CD8-positive, alpha-beta memory T cell (primary cell): ENCODE results near the gene ATXN1. TPM values are rescaled to one million over a fixed set of nuclear protein-coding genes. Genes with fewer than 3 reads are reported as not detected.
A peak's percentile ranks its signal among the peaks of the same experiment; 100 is the strongest.

Experiments
- CTCF ChIA-PET: fragments of 350-600 bp; sonication (Branson Sonifier 250); formaldehyde crosslinking; loops from one replicate; lab custom pipeline; 2021; ENCODE audit warnings: antibody characterized with exemption; lab: Charles Lee
- POLR2A ChIA-PET: fragments of 350-600 bp; sonication (Branson Sonifier 250); formaldehyde crosslinking; loops from one replicate; lab custom pipeline; 2021; ENCODE audit warnings: antibody characterized with exemption; lab: Charles Lee
- DNase-seq, 5 donors: peaks; one replicate each; pipeline versions ENCODE4 v3.0.0 to v3.0.0-alpha.2; 2020 to 2022; ENCODE audit warnings: mixed read lengths in 1 of 5
- H3K27ac ChIP-seq: one replicate; pipeline ENCODE4 v1.7.0; 2013; ENCODE audit warnings: low read depth, mild to moderate bottlenecking, low read length, moderate library complexity
- H3K27me3 ChIP-seq: 2 replicates; pipeline ENCODE4 v1.7.0; 2013; ENCODE audit warnings: low read length, mild to moderate bottlenecking; ENCODE audit not compliant: insufficient read depth, poor library complexity, severe bottlenecking
- H3K36me3 ChIP-seq: 2 replicates; pipeline ENCODE4 v1.7.0; 2013; ENCODE audit warnings: mild to moderate bottlenecking, low read length, moderate library complexity; ENCODE audit not compliant: insufficient read depth
- H3K4me1 ChIP-seq: 2 replicates; pipeline ENCODE4 v1.7.0; 2013; ENCODE audit warnings: mild to moderate bottlenecking, low read length, moderate library complexity; ENCODE audit not compliant: insufficient read depth
- H3K4me3 ChIP-seq: 2 replicates; pipeline ENCODE4 v1.7.0; 2013; ENCODE audit warnings: mild to moderate bottlenecking, low read length
- H3K9me3 ChIP-seq: 2 replicates; pipeline ENCODE4 v1.7.0; 2013; ENCODE audit warnings: mild to moderate bottlenecking, low read length
- H3K27ac Mint-ChIP-seq, 8 donors: one replicate each; pipeline ENCODE4 v1.8.0; 2020 to 2021; ENCODE audit warnings: mixed read lengths in 8 of 8, mild to moderate bottlenecking in 6 of 8, inconsistent platforms in 3 of 8, moderate library complexity in 3 of 8
- H3K27me3 Mint-ChIP-seq, 2 donors: one replicate each; pipeline ENCODE4 v1.8.0; 2020 to 2021; ENCODE audit warnings: mixed read lengths in 2 of 2, mild to moderate bottlenecking in 1 of 2, moderate library complexity in 1 of 2
- H3K36me3 Mint-ChIP-seq, 3 donors: one replicate each; pipeline ENCODE4 v1.8.0; 2020 to 2021; ENCODE audit warnings: mixed read lengths in 3 of 3, inconsistent platforms in 1 of 3, mild to moderate bottlenecking in 1 of 3
- H3K4me1 Mint-ChIP-seq, 3 donors: one replicate each; pipeline ENCODE4 v1.8.0; 2020 to 2021; ENCODE audit warnings: mixed read lengths in 3 of 3, inconsistent platforms in 1 of 3, mild to moderate bottlenecking in 1 of 3
- H3K4me3 Mint-ChIP-seq, 7 donors: one replicate each; pipeline ENCODE4 v1.8.0; 2020 to 2021; ENCODE audit warnings: mixed read lengths in 7 of 7, mild to moderate bottlenecking in 6 of 7, moderate library complexity in 4 of 7, inconsistent platforms in 2 of 7
- H3K9me3 Mint-ChIP-seq, 5 donors: one replicate each; pipeline ENCODE4 v1.8.0; 2020 to 2022; ENCODE audit warnings: mixed read lengths in 5 of 5, mild to moderate bottlenecking in 3 of 5, moderate library complexity in 2 of 5, inconsistent platforms in 1 of 5
- polyA plus RNA-seq: library from polyadenylated mRNA; unstranded; fragments of 300-500 nt; fragmentation: Illumina TruSeq; gene quantifications from one replicate; pipeline ENCODE4 v1.2.3, GENCODE V29; 2021
- total RNA-seq, 2 experiments: library from RNA; stranded (reverse); gene quantifications; one replicate each; pipeline ENCODE4 v1.2.3, GENCODE V29; 2021

ATXN1 gene
- total and polyA plus RNA-seq, 3 experiments from 2014 or later: 20.0 to 114 (median 111) TPM

DNA sequence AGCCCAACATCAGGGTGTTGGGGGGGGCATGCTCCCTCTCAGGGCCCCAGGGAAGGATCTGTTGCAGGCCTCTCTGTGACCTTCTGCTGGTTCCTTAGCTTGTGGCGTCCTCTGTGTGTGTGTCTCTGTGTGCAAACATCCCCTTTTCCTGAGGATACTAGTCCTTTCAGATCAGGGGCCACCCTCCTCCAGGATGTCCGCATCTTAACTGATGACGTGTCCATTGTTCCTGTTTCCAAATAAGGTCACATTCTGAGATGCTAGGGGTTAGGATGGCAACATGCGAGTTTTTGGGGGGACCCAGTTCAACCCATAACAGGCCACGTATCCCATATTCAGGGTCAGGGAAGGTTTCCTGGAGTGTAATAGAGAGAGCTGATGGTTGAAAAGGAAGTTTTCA is 482.0 kb downstream of the ATXN1 start:
- no peak overlapping the region for H3K27ac ChIP-seq
- Mint-ChIP-seq H3K4me3 (no peak overlapping the region), H3K9me3 (no peaks in the 10 kb centered on the region), H3K27ac (peak overlapping the region in 1 of 8 donors; percentile 66), H3K36me3 (no peaks in the 10 kb centered on the region), H3K27me3 (peaks cover 6 to 8% of the 10 kb centered on the region in 2 donors), H3K4me1 (no peaks in the 10 kb centered on the region)
- ChIA-PET POLR2A (no interaction called here), CTCF (no interaction called here)
- no peaks in the 10 kb centered on the region for H3K27me3 ChIP-seq
- H3K4me1 ChIP-seq: no peaks in the 10 kb centered on the region
- no peak for DNase-seq
- H3K9me3 ChIP-seq: no peaks in the 10 kb centered on the region
- H3K36me3 ChIP-seq: no peaks in the 10 kb centered on the region
- no peak overlapping the region for H3K4me3 ChIP-seq

DNA sequence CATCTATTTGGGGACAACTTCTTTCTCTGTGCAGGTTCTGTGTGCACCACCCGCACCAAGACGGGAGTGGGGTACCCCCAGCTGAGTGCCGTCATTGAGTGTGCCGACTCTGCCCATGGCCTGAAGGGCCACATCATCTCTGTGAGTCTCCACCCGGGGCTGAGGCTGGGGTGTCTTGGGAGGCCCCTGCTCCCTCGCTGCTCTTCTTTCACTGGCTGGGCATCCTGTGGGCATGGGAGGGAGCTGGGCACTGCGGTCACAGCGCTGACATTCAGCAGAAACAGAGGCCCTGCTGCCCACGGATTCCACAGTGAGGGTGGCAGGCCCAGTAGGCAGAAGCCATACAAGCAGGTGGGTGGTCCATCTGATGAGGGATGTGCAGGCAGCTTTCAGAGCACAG is 482.5 kb downstream of the ATXN1 start:
- Mint-ChIP-seq H3K27ac (no peak overlapping the region), H3K4me1 (no peaks in the 10 kb centered on the region), H3K9me3 (no peaks in the 10 kb centered on the region), H3K36me3 (no peaks in the 10 kb centered on the region), H3K27me3 (peaks cover 7 to 8% of the 10 kb centered on the region in 2 donors), H3K4me3 (no peak overlapping the region)
- Histone ChIP-seq H3K27ac (no peak overlapping the region), H3K9me3 (no peaks in the 10 kb centered on the region), H3K4me1 (no peaks in the 10 kb centered on the region), H3K36me3 (no peaks in the 10 kb centered on the region), H3K4me3 (no peak overlapping the region), H3K27me3 (no peaks in the 10 kb centered on the region)
- DNase-seq: no peak
- ChIA-PET CTCF (no interaction called here), POLR2A (no interaction called here)

DNA sequence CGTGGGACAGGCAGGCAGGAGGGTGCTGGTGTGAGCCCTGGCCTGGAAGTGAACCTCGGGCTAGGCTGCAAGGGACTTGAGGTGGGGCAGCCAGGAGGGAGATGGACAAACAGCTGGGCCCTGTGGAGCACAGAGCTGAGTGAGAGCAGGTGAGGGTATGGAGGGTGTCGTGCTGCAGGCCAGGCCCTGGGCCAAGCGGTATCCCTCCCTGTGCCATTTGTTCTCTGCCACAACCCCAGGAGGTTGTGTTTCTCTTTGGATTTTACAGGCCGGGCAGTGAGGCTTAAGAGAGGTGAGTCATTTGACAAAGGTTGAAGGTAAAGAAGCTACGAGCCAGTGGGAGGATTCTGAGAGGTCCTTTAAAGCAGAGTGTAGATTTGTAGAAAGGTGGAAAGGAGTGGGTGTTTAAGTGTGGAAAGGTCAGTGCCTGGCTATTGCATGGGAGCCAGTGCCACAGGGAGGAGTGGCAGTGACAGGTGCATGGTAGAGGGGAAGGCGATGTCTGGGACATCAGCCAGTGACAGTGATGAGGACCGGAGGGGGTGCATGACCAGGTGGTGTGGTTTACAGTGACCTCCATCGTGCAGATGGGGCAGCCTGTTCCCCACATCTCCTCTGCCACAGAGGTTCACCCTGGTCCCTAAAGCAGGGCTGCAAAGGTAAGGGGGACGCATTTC is 483.1 kb downstream of the ATXN1 start:
- POLR2A ChIA-PET: no interaction called here
- Histone ChIP-seq H3K4me3 (no peak overlapping the region), H3K27me3 (no peaks in the 10 kb centered on the region), H3K27ac (no peak overlapping the region), H3K4me1 (no peaks in the 10 kb centered on the region), H3K9me3 (no peaks in the 10 kb centered on the region), H3K36me3 (no peaks in the 10 kb centered on the region)
- Mint-ChIP-seq H3K27ac (no peak overlapping the region), H3K27me3 (peaks cover 7 to 8% of the 10 kb centered on the region in 2 donors), H3K36me3 (no peaks in the 10 kb centered on the region), H3K4me1 (no peaks in the 10 kb centered on the region), H3K9me3 (no peaks in the 10 kb centered on the region), H3K4me3 (no peak overlapping the region)
- DNase-seq: no peak
- CTCF ChIA-PET: interaction anchor here (1.0 kb wide), 1 partner anchor 8 kb away, joined by 3 read pairs; no protein-coding TSS in a partner anchor

DNA sequence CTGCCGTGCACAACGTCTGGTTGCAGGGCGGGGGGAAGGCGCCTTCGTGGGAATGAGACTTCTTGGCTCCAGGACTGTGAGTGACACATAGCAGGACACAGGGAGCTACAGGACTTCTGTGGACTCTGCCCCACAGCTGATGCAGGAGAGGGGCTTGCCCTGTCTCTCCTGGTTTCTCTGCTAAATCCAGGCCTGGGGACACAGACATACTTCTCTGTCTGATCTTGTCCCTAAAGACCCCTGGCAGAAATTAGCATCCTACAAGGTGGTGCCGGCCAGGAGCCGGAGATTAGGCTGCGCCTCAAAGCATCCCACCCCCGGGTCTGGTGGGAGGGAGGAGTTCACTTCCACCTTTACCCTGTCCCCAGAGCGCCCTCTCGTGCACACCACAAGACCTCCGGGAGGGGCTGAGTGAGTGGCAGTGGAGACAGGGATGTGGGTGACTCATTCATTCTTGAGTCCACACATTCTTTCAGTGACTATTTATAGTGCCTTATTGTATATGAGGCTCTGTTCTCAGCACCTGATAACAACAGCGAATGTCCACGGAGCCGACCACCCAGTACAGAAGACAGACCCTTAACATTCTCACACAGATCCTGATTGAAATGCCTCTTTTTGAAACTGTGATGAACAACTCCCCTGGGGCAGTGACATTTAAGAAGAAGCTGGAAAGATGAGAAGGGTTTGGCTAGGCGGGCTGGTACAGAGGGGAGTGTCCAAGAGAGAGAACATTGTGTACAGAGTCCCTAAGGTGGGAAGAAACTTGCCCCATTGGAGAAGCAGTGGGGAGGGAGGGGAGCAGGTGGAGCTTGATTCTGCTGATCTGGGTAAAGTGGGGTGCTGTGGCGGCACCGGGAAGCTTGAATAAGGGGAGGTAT is 483.9 kb downstream of the ATXN1 start:
- POLR2A ChIA-PET: no interaction called here
- Mint-ChIP-seq H3K27me3 (peaks cover 7 to 8% of the 10 kb centered on the region in 2 donors), H3K4me3 (no peak overlapping the region), H3K36me3 (no peaks in the 10 kb centered on the region), H3K27ac (peak overlapping the region in 1 of 8 donors; percentile 15), H3K4me1 (no peaks in the 10 kb centered on the region), H3K9me3 (no peaks in the 10 kb centered on the region)
- CTCF ChIA-PET: interaction anchor here (1.0 kb wide), 1 partner anchor 9 kb away, joined by 3 read pairs; no protein-coding TSS in a partner anchor
- H3K27me3 ChIP-seq: no peaks in the 10 kb centered on the region
- no peak overlapping the region for H3K27ac ChIP-seq
- no peaks in the 10 kb centered on the region for H3K4me1 ChIP-seq
- no peak for DNase-seq
- H3K36me3 ChIP-seq: no peaks in the 10 kb centered on the region
- no peak overlapping the region for H3K4me3 ChIP-seq
- no peaks in the 10 kb centered on the region for H3K9me3 ChIP-seq

DNA sequence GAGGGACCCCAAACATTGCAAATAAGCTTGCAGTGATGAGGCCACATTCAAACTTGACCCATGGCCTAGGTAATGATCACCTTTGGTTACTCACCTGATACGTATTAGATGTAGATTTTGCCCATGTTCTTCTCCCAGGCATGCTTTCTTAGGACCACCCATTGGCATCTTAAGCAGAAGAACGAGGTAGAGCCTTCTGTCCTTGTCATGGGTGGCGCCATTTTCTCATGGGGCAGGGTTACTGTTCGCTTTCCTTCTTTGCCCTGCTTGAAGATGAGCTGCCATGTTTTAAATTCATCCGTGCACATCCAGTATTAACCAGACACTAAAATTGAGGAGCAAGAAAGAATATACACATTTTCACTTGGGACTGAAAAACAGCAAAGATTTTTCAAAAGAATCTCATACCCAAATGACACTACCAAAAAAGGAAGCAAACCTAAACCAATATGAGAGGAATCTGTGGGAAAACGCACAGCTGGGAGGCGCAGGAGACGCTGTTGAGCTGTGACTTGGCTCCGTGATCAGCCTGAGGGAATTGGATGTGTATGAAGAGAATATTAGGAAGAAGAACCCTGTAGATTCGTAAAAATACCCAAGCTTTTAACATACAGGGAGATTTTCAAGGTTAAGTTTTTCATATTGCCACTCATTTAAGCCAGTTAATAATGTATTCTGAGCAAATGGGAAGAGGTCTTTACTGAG is 486.2 kb downstream of the ATXN1 start:
- Histone ChIP-seq H3K4me3 (no peak overlapping the region), H3K4me1 (no peaks in the 10 kb centered on the region), H3K9me3 (no peaks in the 10 kb centered on the region), H3K27ac (no peak overlapping the region), H3K36me3 (no peaks in the 10 kb centered on the region), H3K27me3 (no peaks in the 10 kb centered on the region)
- Mint-ChIP-seq H3K4me3 (no peak overlapping the region), H3K36me3 (no peaks in the 10 kb centered on the region), H3K9me3 (no peaks in the 10 kb centered on the region), H3K4me1 (no peaks in the 10 kb centered on the region), H3K27ac (no peak overlapping the region), H3K27me3 (peaks cover 0 to 9% of the 10 kb centered on the region in 2 donors)
- DNase-seq: no peak
- CTCF ChIA-PET: interaction anchor here (0.8 kb wide), 1 partner anchor 8 kb away, joined by 3 read pairs; no protein-coding TSS in a partner anchor
- POLR2A ChIA-PET: no interaction called here

DNA sequence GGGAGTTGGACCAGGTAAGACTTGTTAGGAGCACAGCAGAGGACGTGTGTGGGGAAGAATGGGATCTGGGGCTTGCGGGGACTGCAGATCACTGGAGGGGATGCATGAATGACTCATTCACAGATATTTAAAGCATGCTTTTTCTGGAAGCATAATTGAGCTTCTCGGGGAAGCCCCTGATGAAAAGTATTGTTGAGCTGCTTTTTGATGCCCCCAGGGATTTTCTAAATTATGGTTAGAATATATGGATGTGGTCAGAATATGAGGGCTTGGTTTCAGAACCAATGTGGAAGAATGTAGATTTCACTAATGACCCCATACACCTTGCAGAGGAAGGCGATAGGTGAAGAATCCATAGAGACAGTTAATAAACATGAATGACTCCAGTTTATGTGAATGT is 486.8 kb downstream of the ATXN1 start:
- H3K9me3 ChIP-seq: no peaks in the 10 kb centered on the region
- H3K4me3 Mint-ChIP-seq: no peak overlapping the region
- H3K9me3 Mint-ChIP-seq: no peaks in the 10 kb centered on the region
- CTCF ChIA-PET: interaction anchor here (0.8 kb wide), 1 partner anchor 8 kb away, joined by 3 read pairs; no protein-coding TSS in a partner anchor
- H3K4me3 ChIP-seq: no peak overlapping the region
- no peaks in the 10 kb centered on the region for H3K4me1 ChIP-seq
- H3K27ac ChIP-seq: no peak overlapping the region
- no peaks in the 10 kb centered on the region for H3K36me3 ChIP-seq
- POLR2A ChIA-PET: no interaction called here
- DNase-seq: no peak
- H3K4me1 Mint-ChIP-seq: no peaks in the 10 kb centered on the region
- no peak overlapping the region for H3K27ac Mint-ChIP-seq
- no peaks in the 10 kb centered on the region for H3K36me3 Mint-ChIP-seq
- no peaks in the 10 kb centered on the region for H3K27me3 ChIP-seq
- H3K27me3 Mint-ChIP-seq: peaks cover 0 to 9% of the 10 kb centered on the region in 2 donors

DNA sequence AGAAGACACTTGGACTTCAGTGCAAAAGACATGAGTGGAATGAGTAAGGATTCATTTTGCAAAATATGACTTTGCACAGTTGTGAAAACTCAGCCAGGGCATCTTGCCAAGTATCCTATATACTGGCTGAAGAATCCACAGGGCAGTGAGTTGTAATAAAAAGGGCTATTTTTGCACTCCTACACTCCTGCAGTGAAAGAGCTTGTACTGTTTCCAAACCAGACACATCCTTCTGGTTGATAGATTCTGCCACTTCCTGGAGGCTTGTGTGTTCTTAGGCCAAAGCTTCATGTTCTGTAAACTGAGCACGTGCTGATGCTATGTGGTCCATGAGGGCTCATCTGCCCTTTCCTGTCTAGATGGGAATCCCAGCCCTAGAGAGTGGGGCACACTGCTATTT is 488.0 kb downstream of the ATXN1 start:
- H3K27me3 ChIP-seq: no peaks in the 10 kb centered on the region
- no peaks in the 10 kb centered on the region for H3K4me1 ChIP-seq
- ChIA-PET POLR2A (no interaction called here), CTCF (no interaction called here)
- H3K4me3 Mint-ChIP-seq: no peak overlapping the region
- no peaks in the 10 kb centered on the region for H3K9me3 Mint-ChIP-seq
- no peaks in the 10 kb centered on the region for H3K4me1 Mint-ChIP-seq
- H3K27me3 Mint-ChIP-seq: peaks cover 0 to 9% of the 10 kb centered on the region in 2 donors
- H3K4me3 ChIP-seq: no peak overlapping the region
- no peak overlapping the region for H3K27ac ChIP-seq
- H3K36me3 ChIP-seq: no peaks in the 10 kb centered on the region
- H3K36me3 Mint-ChIP-seq: no peaks in the 10 kb centered on the region
- no peaks in the 10 kb centered on the region for H3K9me3 ChIP-seq
- no peak overlapping the region for H3K27ac Mint-ChIP-seq
- no peak for DNase-seq

DNA sequence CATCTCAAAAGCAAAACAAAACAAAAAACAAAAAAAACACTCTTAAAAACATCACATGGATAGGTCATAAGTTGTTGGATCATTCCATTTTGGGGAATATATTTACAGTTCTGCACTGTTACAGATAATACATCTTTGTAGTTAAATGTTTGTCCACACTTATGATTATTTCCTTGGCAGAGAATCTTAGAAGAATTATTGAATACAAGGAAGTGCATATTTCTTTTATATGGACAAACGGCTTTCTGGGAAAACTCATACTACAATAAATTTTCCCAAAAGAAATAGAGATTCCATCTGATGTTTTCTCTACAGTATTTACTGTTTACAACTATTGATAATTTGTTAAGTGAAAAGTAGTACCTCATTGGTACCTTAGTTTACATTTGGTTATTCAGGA is 489.1 kb downstream of the ATXN1 start:
- POLR2A ChIA-PET: no interaction called here
- no peaks in the 10 kb centered on the region for H3K36me3 Mint-ChIP-seq
- Histone ChIP-seq H3K4me1 (no peaks in the 10 kb centered on the region), H3K27me3 (no peaks in the 10 kb centered on the region), H3K9me3 (no peaks in the 10 kb centered on the region), H3K27ac (no peak overlapping the region), H3K4me3 (no peak overlapping the region), H3K36me3 (no peaks in the 10 kb centered on the region)
- no peak overlapping the region for H3K4me3 Mint-ChIP-seq
- H3K9me3 Mint-ChIP-seq: no peaks in the 10 kb centered on the region
- H3K27ac Mint-ChIP-seq: no peak overlapping the region
- peaks cover 5 to 9% of the 10 kb centered on the region in 2 donors for H3K27me3 Mint-ChIP-seq
- no peak for DNase-seq
- H3K4me1 Mint-ChIP-seq: no peaks in the 10 kb centered on the region
- CTCF ChIA-PET: no interaction called here
